Vagina (tissue), 2 donors: Measurements from ENCODE around the gene SHISA3. TPM values are rescaled to one million over a fixed set of nuclear protein-coding genes. Genes with fewer than 3 reads are reported as not detected.

ENCODE experiments used
- DNase-seq, 2 donors: peaks; one replicate each; pipeline ENCODE4 v3.0.0-alpha.2; 2017; ENCODE audit errors: extremely low spot score in 2 of 2
- H3K27ac ChIP-seq: fragments of 200-600 bp; sonication (generic); one replicate; pipeline ENCODE4 v1.5.1; 2019
- H3K27me3 ChIP-seq: fragments of 200-600 bp; sonication (generic); one replicate; pipeline ENCODE4 v1.5.1; 2019
- H3K36me3 ChIP-seq, 2 donors: fragments of 200-600 bp; sonication (generic); one replicate each; pipeline ENCODE4 v1.5.1; 2017 to 2019
- H3K4me1 ChIP-seq: fragments of 200-600 bp; sonication (generic); one replicate; pipeline ENCODE4 v1.5.1; 2019
- H3K4me3 ChIP-seq, 2 donors: fragments of 200-600 bp; sonication (generic); 1 replicate in 1 of 2; 2 replicates in 1 of 2; pipeline ENCODE4 v1.5.1; 2016 to 2019
- H3K9me3 ChIP-seq: fragments of 200-600 bp; sonication (generic); one replicate; pipeline ENCODE4 v1.5.1; 2019
- CTCF ChIP-seq, 3 experiments: fragments of 450-650 bp in 2 of 3; fragments of 200-600 bp in 1 of 3; sonication (generic) in 1 of 3; IDR thresholded peaks; one replicate each; pipeline ENCODE4 v1.5.1; 2017 to 2019; ENCODE audit warnings: antibody characterized with exemption in 3 of 3, mild to moderate bottlenecking in 2 of 3, moderate library complexity in 2 of 3
- POLR2A ChIP-seq, 2 donors: fragments of 450-650 bp; IDR thresholded peaks; one replicate each; pipeline ENCODE4 v1.6.1; 2017; ENCODE audit warnings: antibody characterized with exemption in 2 of 2, mild to moderate bottlenecking in 2 of 2, moderate library complexity in 2 of 2
- POLR2AphosphoS5 ChIP-seq, 2 donors: sonication (generic); formaldehyde crosslinking; IDR thresholded peaks; one replicate each; pipeline ENCODE4 v1.9.0; 2017; ENCODE audit warnings: antibody characterized with exemption in 2 of 2, mild to moderate bottlenecking in 2 of 2, low read depth in 1 of 2; ENCODE audit not compliant: insufficient read depth in 1 of 2
- intact Hi-C: fragments of 100-400 bp; cut with DNase I; formaldehyde crosslinking; loops from one replicate; pipeline ENCODE4 v1.15.1; 2023
- total RNA-seq: library from RNA; depleted of rRNA; stranded (reverse); fragments of >200 nt; gene quantifications from one replicate; pipeline ENCODE4 v1.2.3, GENCODE V29; 2016

SHISA3 gene
- total RNA-seq, 1 donor from 2014 or later = 4.4 TPM

- no peaks in the 10 kb centered on the region for H3K36me3 ChIP-seq
- intact Hi-C loops = no loop called here
- H3K9me3 ChIP-seq = no peaks in the 10 kb centered on the region
- no peak for TF ChIP-seq POLR2AphosphoS5 (IDR thresholded peaks at IDR 0.05; ENCODE audit: insufficient read depth in 1 of 2, low read depth in 1 of 2)
- TF ChIP-seq CTCF (IDR thresholded peaks at IDR 0.05) = no peak
- TF ChIP-seq POLR2A (IDR thresholded peaks at IDR 0.05) = no peak
- H3K27me3 ChIP-seq = no peaks in the 10 kb centered on the region
- H3K4me3 ChIP-seq = no peak overlapping the region
- DNase-seq = no peak
- H3K27ac ChIP-seq = no peak overlapping the region
- no peaks in the 10 kb centered on the region for H3K4me1 ChIP-seq
Observed at GRCh38 chr4:42363614-42364013, 33.7 kb upstream of the SHISA3 start.

- intact Hi-C loops = no loop called here
- no peak for DNase-seq
- TF ChIP-seq POLR2A (IDR thresholded peaks at IDR 0.05) = no peak
- no peak for TF ChIP-seq CTCF (IDR thresholded peaks at IDR 0.05)
- no peak for TF ChIP-seq POLR2AphosphoS5 (IDR thresholded peaks at IDR 0.05; ENCODE audit: insufficient read depth in 1 of 2, low read depth in 1 of 2)
Observed at GRCh38 chr4:42364266-42365053, 32.8 kb upstream of the SHISA3 start.

GRCh38 chr4:42366959-42367358 lies 30.3 kb upstream of the SHISA3 start:
- TF ChIP-seq POLR2A (IDR thresholded peaks at IDR 0.05) = no peak
- no peak for TF ChIP-seq CTCF (IDR thresholded peaks at IDR 0.05)
- no peak for TF ChIP-seq POLR2AphosphoS5 (IDR thresholded peaks at IDR 0.05; ENCODE audit: insufficient read depth in 1 of 2, low read depth in 1 of 2)
- Histone ChIP-seq H3K4me1 (no peaks in the 10 kb centered on the region), H3K4me3 (no peak overlapping the region), H3K36me3 (no peaks in the 10 kb centered on the region), H3K27me3 (no peaks in the 10 kb centered on the region), H3K9me3 (no peaks in the 10 kb centered on the region), H3K27ac (no peak overlapping the region)
- intact Hi-C loops = no loop called here
- DNase-seq = no peak

More at GRCh38 chr4:42364266-42365053, 32.8 kb upstream of the SHISA3 start:
- H3K4me3 ChIP-seq = no peak overlapping the region
- no peaks in the 10 kb centered on the region for H3K4me1 ChIP-seq
- no peaks in the 10 kb centered on the region for H3K27me3 ChIP-seq
- H3K36me3 ChIP-seq = no peaks in the 10 kb centered on the region
- no peak overlapping the region for H3K27ac ChIP-seq
- H3K9me3 ChIP-seq = no peaks in the 10 kb centered on the region

- no peak overlapping the region for H3K4me3 ChIP-seq
- H3K4me1 ChIP-seq = no peaks in the 10 kb centered on the region
- TF ChIP-seq POLR2A (IDR thresholded peaks at IDR 0.05) = no peak
- TF ChIP-seq CTCF (IDR thresholded peaks at IDR 0.05) = no peak
- TF ChIP-seq POLR2AphosphoS5 (IDR thresholded peaks at IDR 0.05; ENCODE audit: insufficient read depth in 1 of 2, low read depth in 1 of 2) = no peak
- H3K27ac ChIP-seq = no peak overlapping the region
- intact Hi-C loops = no loop called here
- H3K27me3 ChIP-seq = no peaks in the 10 kb centered on the region
- DNase-seq = no peak
- no peaks in the 10 kb centered on the region for H3K36me3 ChIP-seq
- no peaks in the 10 kb centered on the region for H3K9me3 ChIP-seq
Observed at GRCh38 chr4:42369489-42369888, 27.8 kb upstream of the SHISA3 start.
